ENCODE results near the gene CHID1. TPM values are rescaled to one million over a fixed set of nuclear protein-coding genes. Genes with fewer than 3 reads are reported as not detected.

Gene CHID1
- total and polyA plus RNA-seq, 2 of the 8 experiments (the other 6 are each of a cell fraction or from before 2014, with no cell fraction given), result 81.2 to 88.5 TPM

- Histone ChIP-seq H3K4me2 (ENCODE audit: insufficient read depth in 1 of 2, low read depth in 2 of 2, low read length in 2 of 2) (peak overlapping the region; percentile 81 to 84), H4K8ac (ENCODE audit: extremely low read depth, insufficient read depth, low read length) (no peak overlapping the region), H3K18ac (ENCODE audit: extremely low read depth, low read length) (peak overlapping the region; percentile 48), H3K9ac (replicated peaks in 1 of 4; ENCODE audit: extremely low read depth in 1 of 4, low read depth in 3 of 4, low read length in 3 of 4) (peak overlapping the region in 3 of 4 experiments; percentile 13 to 65 (median 62); a peak in 5 of 7 replicates), H2BK20ac (ENCODE audit: low read length) (no peak overlapping the region), H3K4me1 (replicated peaks in 1 of 4; ENCODE audit: control insufficient read depth in 3 of 4, insufficient read depth in 4 of 4, low read length in 3 of 4) (peaks cover 0 to 45% (median 37%) of the 10 kb centered on the region in 4 experiments; a peak in 6 of 7 replicates), H3K79me1 (ENCODE audit: low read depth, low read length) (no peaks in the 10 kb centered on the region; the same call in 1 of the 2 replicates), H2BK120ac (replicated peaks; ENCODE audit: low read depth, low read length) (no peak overlapping the region), H2BK5ac (ENCODE audit: low read depth, low read length) (no peak overlapping the region), H4K91ac (replicated peaks; ENCODE audit: insufficient read length, low read length) (no peak overlapping the region), H3K79me2 (ENCODE audit: control insufficient read depth in 1 of 2, insufficient read depth in 2 of 2, low read length in 2 of 2) (no peaks in the 10 kb centered on the region; a peak in 1 of 4 replicates), H3K23ac (ENCODE audit: insufficient read length) (no peak overlapping the region), H4K20me1 (replicated peaks in 1 of 2; ENCODE audit: control insufficient read depth in 1 of 2, insufficient read depth in 2 of 2, low read length in 2 of 2) (peaks cover 2 to 24% of the 10 kb centered on the region in 2 experiments), H4K5ac (ENCODE audit: insufficient read length, low read depth, low read length) (no peak overlapping the region), H2BK12ac (ENCODE audit: low read depth, low read length) (0 out of 2 replicates have a peak overlapping the region, but pooled peaks have one; percentile 23), H3K27ac (ENCODE audit: low read depth, low read length) (no peak overlapping the region), H3K36me3 (ENCODE audit: control insufficient read depth in 2 of 4, insufficient read depth in 4 of 4, low read length in 3 of 4) (peaks cover 0 to 13% (median 5%) of the 10 kb centered on the region in 4 experiments; a peak in 4 of 8 replicates), H3K9me3 (ENCODE audit: insufficient read depth in 2 of 2, low read depth in 1 of 2, low read length in 1 of 2) (no peaks in the 10 kb centered on the region), H3K4ac (replicated peaks; ENCODE audit: insufficient read length, low read depth, low read length) (no peak overlapping the region), H2AFZ (ENCODE audit: low read length) (no peak overlapping the region), H3K4me3 (ENCODE audit: extremely low read depth in 1 of 4, insufficient read depth in 2 of 4, low read depth in 3 of 4, low read length in 4 of 4) (peak overlapping the region; percentile 51 to 76 (median 58)), H3K23me2 (ENCODE audit: low read depth, low read length) (peaks cover 29% of the 10 kb centered on the region), H3K56ac (replicated peaks; ENCODE audit: insufficient read length, low read depth, low read length) (no peak overlapping the region), H2BK15ac (ENCODE audit: low read length) (no peak overlapping the region), H3K27me3 (replicated peaks in 1 of 4; ENCODE audit: control insufficient read depth in 3 of 4, extremely low read depth in 1 of 4, insufficient read depth in 3 of 4, low read length in 3 of 4) (peaks cover 6 to 35% (median 29%) of the 10 kb centered on the region in 4 experiments), H2AK5ac (ENCODE audit: low read depth, low read length) (no peak overlapping the region), H3K14ac (ENCODE audit: insufficient read length) (no peak overlapping the region)
- ChIA-PET CTCF (ENCODE audit: partially characterized antibody) (interaction anchor here (0.6 to 2.5 kb wide), 6 partner anchors 10 to 103 kb away, joined by 3 to 17 read pairs (median 4); partner anchors contain the start of genes PNPLA2, POLR2L and TSPAN4), POLR2A (ENCODE audit: partially characterized antibody) (interaction anchor here (1.0 to 53.0 kb wide), 5 partner anchors 3 to 90 kb away, joined by 3 to 1917 read pairs (median 234); partner anchors contain the start of genes CD151, CEND1, CRACR2B and PIDD1)
- FAIRE-seq, result no peak
- TF ChIP-seq TAF7 (optimal IDR thresholded peaks at IDR 0.05; ENCODE audit: borderline replicate concordance, low read depth, low read length) (no peak), KDM4A (IDR thresholded peaks at IDR 0.05; ENCODE audit: low read depth, low read length, severe bottlenecking) (peak; percentile 22), YY1 (IDR thresholded peaks at IDR 0.05; ENCODE audit: low read depth, low read length) (0 out of 2 replicates have a peak, but pooled peaks have one; percentile 17), BCL11A (IDR thresholded peaks at IDR 0.05; ENCODE audit: low read depth in 2 of 2, low read length in 2 of 2) (no peak), CREB1 (IDR thresholded peaks at IDR 0.05) (peak; percentile 48; the same call in 1 of the 2 replicates), POLR2AphosphoS5 (IDR thresholded peaks at IDR 0.05; ENCODE audit: low read depth, low read length) (no peak), JUND (IDR thresholded peaks at IDR 0.05; ENCODE audit: low read length) (peak; percentile 32; the same call in 1 of the 2 replicates), SIRT6 (IDR thresholded peaks at IDR 0.05; ENCODE audit: low read length) (no peak)
- 4% methylated on average over 26 of the region's 55 CpGs; no CpG with 5 or more reads in 1 of the 2 experiments for WGBS, 2 experiments (ENCODE audit: extremely low coverage in 1 of 2, insufficient coverage in 1 of 2, insufficient read length in 1 of 2, insufficient replicate concordance in 2 of 2, low coverage in 1 of 2, low lambda C conversion rate in 2 of 2, missing lambda C conversion rate in 1 of 2)
- DNase-seq (ENCODE audit: low read depth in 1 of 2, low spot score in 2 of 2), result peak in 1 of 2 experiments; percentile 77
These were observed 77.4 kb downstream of the CHID1 start for GRCh38 chr11:833114-833791.
